ENCODE results near the gene ATP11A.
"Not testable (repeated sequence)": the region's sequence is repeated elsewhere in the genome, so short reads cannot be mapped to it uniquely, and the experiment has no call there.

ATP11A gene

DNA sequence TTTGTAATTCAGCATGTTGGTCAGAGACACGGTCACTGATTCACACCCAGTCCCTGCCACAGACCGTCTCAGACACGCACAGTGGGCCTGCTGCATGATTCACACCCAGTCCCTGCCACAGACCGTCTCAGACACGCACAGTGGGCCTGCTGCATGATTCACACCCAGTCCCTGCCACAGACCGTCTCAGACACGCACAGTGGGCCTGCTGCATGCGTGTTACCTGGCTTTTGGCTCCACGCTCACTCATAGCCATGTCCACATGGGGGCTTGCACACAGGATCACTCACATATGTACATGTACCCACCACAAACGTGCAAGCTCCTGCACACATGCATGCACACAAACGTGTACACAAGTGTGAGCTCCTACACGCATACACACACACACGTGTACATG lies 194.9 kb downstream of the ATP11A start:
- not testable (repeated sequence) for DNase-seq

DNA sequence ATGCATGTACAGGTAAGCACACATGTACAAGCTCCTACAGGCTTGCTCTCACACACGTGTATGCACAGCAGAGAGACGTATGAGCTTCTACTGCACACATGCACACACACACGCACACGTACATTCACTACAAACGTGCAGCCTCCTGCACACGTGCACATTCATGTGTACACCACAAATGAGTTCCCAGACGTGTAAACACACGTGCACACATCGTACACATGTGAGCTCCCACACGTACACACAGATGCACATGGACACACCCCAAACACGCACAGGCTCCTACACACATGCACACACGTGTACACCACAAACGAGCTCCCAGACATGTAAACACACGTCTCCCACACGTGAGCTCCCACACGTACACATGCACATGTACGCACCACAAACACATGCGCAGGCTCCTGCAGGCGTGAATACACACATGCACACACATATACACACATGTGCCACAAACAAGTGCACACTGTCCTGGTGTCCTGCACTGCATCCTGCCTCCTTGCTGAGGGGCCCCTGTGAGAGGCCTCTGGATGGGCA lies 195.5 kb downstream of the ATP11A start:
- DNase-seq: no peak

GRCh38 chr13:112885782-112886268 lies 196.0 kb downstream of the ATP11A start:
- no peak for DNase-seq

DNA sequence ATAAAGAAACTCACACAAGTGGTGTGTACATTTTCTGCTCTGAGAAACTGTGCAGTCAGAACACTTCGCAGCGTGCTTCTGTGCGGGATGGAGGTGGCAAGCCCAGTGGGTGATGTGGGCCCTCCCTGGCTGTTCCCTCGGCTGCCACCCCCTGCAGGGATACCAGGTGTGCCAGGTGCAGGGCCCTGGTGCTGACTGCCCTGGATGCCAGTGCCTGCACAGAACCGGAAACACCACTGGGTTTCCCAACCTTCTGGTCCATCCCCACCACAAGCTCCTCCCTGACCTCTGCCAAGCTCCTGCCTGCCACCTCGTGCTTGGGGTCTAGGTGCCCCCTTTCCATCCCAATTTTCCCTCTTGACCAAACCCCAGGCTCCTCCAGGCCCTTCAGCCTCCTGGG lies 197.3 kb downstream of the ATP11A start:
- DNase-seq: no peak

DNA sequence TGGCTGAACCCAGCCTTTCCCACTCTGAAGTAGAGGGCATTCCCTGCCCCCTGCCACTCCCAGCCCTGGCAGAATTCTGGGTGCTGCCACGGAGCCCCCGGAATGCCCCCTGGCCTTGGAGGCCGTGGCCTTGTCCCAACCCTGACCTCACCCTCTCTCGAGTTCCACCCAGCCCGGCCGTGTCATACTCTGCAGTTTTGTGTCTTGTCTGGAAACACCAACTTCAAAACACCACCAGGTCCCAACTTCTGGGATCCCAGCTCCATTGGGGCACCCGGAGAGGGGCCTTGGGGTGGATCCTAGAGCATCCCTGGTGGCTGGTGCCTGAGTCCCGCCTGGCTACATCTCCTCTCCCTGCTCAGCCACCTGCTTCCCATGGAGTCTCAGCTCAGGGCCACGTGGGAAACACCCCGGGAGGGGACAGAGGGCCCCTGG lies 197.7 kb downstream of the ATP11A start:
- no peak for DNase-seq

GRCh38 chr13:112888238-112889111 lies 198.6 kb downstream of the ATP11A start:
- no peak for DNase-seq

DNA sequence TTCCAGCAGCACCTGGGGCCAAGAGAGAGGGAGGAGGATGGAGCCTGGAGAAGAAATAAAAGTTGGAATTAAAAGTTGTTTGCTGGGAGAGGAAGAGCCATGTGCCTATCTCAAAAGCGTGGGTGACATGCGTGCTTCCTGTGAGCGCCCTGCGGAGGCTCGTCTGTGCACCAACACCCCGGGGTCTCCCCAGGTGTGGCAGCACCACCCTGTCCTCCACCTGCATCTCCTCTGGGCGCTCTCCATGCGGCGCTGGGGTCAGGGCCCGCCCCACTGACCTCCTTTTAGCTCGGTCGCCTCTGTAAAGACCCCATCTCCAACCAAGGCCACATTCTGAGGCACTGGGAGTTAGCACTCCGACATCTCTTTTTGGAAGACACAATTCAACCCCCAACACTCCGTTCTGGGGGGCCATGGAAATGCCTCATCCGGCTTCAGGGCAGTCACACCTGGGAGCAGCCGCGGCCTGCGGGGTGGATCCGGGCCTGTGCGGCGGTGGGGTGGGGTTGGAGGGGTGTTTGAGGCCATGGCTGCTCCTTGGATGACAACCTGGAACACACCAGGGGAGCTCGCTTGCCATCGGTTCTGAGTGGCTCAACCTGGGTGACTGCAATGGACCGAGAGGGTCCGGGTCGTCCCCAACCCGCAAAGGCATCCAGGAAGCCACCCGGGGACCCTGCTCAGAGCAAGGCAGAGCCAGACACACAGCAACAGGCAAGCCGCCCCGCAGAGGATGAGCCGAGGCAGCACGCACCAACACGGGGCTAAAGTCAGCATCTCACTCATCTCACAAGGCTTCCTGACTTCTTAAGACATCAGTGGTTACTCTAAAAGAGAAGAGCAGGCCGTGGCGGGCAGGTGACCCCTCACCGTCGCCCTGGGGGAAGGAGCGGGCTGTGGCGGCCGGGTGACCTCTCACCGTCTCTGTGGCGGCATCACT lies 199.8 kb downstream of the ATP11A start:
- no peak for DNase-seq

GRCh38 chr13:112890316-112891145 lies 200.7 kb downstream of the ATP11A start:
- no peak for DNase-seq

GRCh38 chr13:112891477-112892401 lies 201.9 kb downstream of the ATP11A start:
- no peak for DNase-seq

GRCh38 chr13:112892426-112893206 lies 202.8 kb downstream of the ATP11A start:
- DNase-seq: no peak

DNA sequence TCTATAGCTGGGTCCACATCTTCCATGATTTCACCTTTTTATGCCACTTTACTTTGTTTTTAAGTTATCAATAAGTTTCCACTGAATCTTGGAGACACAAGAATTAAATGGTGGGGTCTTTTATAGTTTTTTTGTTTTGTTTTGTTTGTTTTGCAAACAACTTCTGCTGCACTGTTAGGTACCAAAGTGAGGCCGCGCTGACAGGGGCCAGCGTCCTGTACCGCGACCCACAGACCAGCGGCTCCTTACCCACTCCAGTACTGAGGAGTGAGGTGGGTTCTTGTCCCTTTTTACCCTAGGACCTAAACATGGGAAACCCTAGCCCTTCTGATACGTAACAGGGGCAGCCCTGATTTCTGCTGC lies 203.3 kb downstream of the ATP11A start:
- DNase-seq: no peak

- peak; percentile 20 for DNase-seq
Measured at GRCh38 chr13:112893570-112894422, 204.0 kb downstream of the ATP11A start.

DNA sequence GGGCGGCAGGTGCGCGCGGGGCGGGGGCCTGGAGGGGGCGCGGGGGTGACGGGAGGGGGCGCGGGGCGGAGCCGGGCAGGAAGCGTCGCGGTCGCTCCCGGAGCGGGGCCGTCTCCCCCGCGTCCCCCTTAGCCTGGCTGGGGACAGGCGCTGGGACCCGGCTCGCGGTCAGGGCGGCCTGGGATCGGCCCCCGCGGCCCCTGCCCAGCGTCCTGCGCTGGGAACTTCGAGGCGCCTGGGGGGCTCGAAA lies 204.5 kb downstream of the ATP11A start:
- no peak for DNase-seq

GRCh38 chr13:112894673-112895481 lies 205.0 kb downstream of the ATP11A start:
- DNase-seq: no peak

- no peak for DNase-seq
Measured at GRCh38 chr13:112895521-112896465, 206.0 kb downstream of the ATP11A start.

- DNase-seq: no peak
Measured at GRCh38 chr13:112896736-112897602, 207.1 kb downstream of the ATP11A start.

- no peak for DNase-seq
Measured at GRCh38 chr13:112897603-112897955, 207.7 kb downstream of the ATP11A start.

Data from activated CD4-positive, alpha-beta T cell treated with anti-CD3 and anti-CD28 coated beads, Interleukin-10, Interleukin-2, amounts not matched to agents 100 ng/mL and 50 ng/mL, durations not matched to agents 16 hours and 8 hours (primary cell).